Measurements from ENCODE around the gene MINDY4. TPM values are rescaled to one million over a fixed set of nuclear protein-coding genes. Genes with fewer than 3 reads are reported as not detected.

Gene MINDY4
- total RNA-seq, 1 experiment from 2014 or later: 1.8 TPM

DNA sequence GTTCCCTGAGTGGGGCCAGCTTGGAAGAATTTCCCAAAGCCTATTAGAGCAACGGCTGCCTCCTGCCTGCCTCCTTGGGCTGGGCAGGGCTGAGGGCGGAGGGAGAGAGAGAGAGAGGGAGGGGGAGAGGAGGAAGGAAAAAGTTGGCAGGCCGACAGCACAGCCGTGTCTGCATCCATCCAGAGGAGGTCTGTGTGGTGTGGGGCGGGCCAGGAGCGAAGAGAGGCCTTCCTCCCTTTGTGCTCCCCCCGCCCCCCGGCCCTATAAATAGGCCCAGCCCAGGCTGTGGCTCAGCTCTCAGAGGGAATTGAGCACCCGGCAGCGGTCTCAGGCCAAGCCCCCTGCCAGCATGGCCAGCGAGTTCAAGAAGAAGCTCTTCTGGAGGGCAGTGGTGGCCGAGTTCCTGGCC, 140.3 kb downstream of the MINDY4 start, which contains the start of gene AQP1:
TSS of gene AQP1 (plus strand) at position 293 of the 409 bp plus-strand sequence. CDS start at position 350, 57 bp downstream.
- POLR2A ChIA-PET: no interaction called here
- peaks cover 14% of the 10 kb centered on the region for H3K4me1 Mint-ChIP-seq
- no peaks in the 10 kb centered on the region for H3K36me3 Mint-ChIP-seq
- no peak within 1 kb of the TSS for H3K27ac Mint-ChIP-seq
- no peak within 1 kb of the TSS for H3K4me3 Mint-ChIP-seq
- H3K27me3 Mint-ChIP-seq (ENCODE audit: low read depth): no peaks in the 10 kb centered on the region
- ATAC-seq (no peak), DNase-seq (ENCODE audit: low spot score) (no peak)
- TF ChIP-seq ZNF263 (CRISPR knock-in tag; IDR thresholded peaks at IDR 0.05; ENCODE audit: low read depth) (no peak), IRF2 (CRISPR knock-in tag; IDR thresholded peaks at IDR 0.05; ENCODE audit: borderline replicate concordance, low read depth) (no peak), ETV6 (CRISPR knock-in tag; IDR thresholded peaks at IDR 0.05) (no peak), ZNF121 (CRISPR knock-in tag; IDR thresholded peaks at IDR 0.05) (no peak), ZNF423 (CRISPR knock-in tag; IDR thresholded peaks at IDR 0.05) (no peak), GTF2I (CRISPR knock-in tag; conservative IDR thresholded peaks at IDR 0.05) (no peak), PREB (CRISPR knock-in tag; IDR thresholded peaks at IDR 0.05; ENCODE audit: borderline replicate concordance) (no peak), SP1 (CRISPR knock-in tag; conservative IDR thresholded peaks at IDR 0.05) (no peak), ZBTB43 (CRISPR knock-in tag; IDR thresholded peaks at IDR 0.05) (no peak), HMGA2 (CRISPR knock-in tag; IDR thresholded peaks at IDR 0.05) (no peak), ZNF532 (CRISPR knock-in tag; IDR thresholded peaks at IDR 0.05; ENCODE audit: borderline replicate concordance) (no peak), FOXJ3 (CRISPR knock-in tag; IDR thresholded peaks at IDR 0.05; ENCODE audit: borderline replicate concordance) (no peak), ATF3 (CRISPR knock-in tag; conservative IDR thresholded peaks at IDR 0.05) (no peak), NR3C1 (CRISPR knock-in tag; conservative IDR thresholded peaks at IDR 0.05; ENCODE audit: low read depth) (no peak), ZNF425 (CRISPR knock-in tag; conservative IDR thresholded peaks at IDR 0.05) (no peak)
- TF ChIP-seq, protein P1, sequence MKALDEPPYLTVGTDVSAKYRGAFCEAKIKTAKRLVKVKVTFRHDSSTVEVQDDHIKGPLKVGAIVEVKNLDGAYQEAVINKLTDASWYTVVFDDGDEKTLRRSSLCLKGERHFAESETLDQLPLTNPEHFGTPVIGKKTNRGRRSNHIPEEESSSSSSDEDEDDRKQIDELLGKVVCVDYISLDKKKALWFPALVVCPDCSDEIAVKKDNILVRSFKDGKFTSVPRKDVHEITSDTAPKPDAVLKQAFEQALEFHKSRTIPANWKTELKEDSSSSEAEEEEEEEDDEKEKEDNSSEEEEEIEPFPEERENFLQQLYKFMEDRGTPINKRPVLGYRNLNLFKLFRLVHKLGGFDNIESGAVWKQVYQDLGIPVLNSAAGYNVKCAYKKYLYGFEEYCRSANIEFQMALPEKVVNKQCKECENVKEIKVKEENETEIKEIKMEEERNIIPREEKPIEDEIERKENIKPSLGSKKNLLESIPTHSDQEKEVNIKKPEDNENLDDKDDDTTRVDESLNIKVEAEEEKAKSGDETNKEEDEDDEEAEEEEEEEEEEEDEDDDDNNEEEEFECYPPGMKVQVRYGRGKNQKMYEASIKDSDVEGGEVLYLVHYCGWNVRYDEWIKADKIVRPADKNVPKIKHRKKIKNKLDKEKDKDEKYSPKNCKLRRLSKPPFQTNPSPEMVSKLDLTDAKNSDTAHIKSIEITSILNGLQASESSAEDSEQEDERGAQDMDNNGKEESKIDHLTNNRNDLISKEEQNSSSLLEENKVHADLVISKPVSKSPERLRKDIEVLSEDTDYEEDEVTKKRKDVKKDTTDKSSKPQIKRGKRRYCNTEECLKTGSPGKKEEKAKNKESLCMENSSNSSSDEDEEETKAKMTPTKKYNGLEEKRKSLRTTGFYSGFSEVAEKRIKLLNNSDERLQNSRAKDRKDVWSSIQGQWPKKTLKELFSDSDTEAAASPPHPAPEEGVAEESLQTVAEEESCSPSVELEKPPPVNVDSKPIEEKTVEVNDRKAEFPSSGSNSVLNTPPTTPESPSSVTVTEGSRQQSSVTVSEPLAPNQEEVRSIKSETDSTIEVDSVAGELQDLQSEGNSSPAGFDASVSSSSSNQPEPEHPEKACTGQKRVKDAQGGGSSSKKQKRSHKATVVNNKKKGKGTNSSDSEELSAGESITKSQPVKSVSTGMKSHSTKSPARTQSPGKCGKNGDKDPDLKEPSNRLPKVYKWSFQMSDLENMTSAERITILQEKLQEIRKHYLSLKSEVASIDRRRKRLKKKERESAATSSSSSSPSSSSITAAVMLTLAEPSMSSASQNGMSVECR (CRISPR knock-in tag; IDR thresholded peaks at IDR 0.05; ENCODE audit: borderline replicate concordance): no peak
- CTCF ChIA-PET: interaction anchor here (0.6 to 2.0 kb wide), 5 partner anchors 27 to 212 kb away, joined by 3 to 12 read pairs (median 3); no protein-coding TSS in a partner anchor
- no peaks in the 10 kb centered on the region for H3K9me3 Mint-ChIP-seq

Data from WTC11 (cell line).